Measurements from ENCODE around the gene MAGOH. TPM values are rescaled to one million over a fixed set of nuclear protein-coding genes. Genes with fewer than 3 reads are reported as not detected.
"Not testable (repeated sequence)": the region's sequence is repeated elsewhere in the genome, so short reads cannot be mapped to it uniquely, and the experiment has no call there.

Gene MAGOH
- total RNA-seq, 2 experiments from 2014 or later, result 85.7 to 89.5 TPM

DNA sequence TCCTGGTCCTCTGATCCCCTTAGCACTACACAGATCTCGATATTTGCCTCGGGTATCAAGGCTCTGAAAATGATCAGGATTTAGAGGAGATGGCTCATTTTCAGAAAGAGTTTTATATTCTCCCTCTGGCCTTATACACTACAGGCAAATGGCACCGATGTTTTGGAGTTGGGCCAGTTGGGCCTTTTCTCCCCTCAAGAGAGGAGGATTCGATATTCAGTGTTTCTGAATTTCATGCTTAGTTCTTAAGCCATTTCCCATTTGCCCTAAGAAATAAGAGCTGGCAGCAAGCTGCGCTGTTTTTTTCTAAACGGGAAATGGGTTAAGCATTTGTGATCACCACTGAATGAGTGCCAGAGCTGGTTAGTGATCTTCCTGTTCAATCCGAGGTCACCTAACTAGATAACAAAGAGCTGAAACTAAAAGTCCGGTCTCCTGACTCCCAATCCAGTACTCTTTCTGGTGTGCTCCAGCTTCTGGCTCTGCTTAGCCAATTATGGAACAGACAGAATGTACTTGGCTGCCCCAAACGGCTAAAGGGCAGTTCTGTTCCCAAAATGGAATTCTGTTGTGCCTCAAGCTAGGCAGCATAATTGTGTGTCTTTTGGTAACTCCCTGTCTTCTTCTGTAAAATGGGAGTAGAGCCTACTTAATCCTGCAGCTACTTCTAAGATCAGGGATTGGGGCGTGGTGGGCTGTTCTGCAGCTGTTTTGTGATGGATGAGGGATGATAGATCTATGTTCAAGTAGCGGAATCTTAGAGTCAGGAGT, 42.9 kb downstream of the MAGOH start:
- peaks cover 16% of the 10 kb centered on the region for H3K4me1 Mint-ChIP-seq (ENCODE audit: low read depth)
- H3K27ac Mint-ChIP-seq, result no peak overlapping the region
- H3K27me3 Mint-ChIP-seq, result no peaks in the 10 kb centered on the region
- no peak for DNase-seq
- no peak overlapping the region for H3K4me3 Mint-ChIP-seq
- ChIA-PET CTCF (interaction anchor here (2.8 to 4.3 kb wide), 2 partner anchors 9 to 13 kb away, joined by 16 to 40 read pairs; no protein-coding TSS in a partner anchor), POLR2A (interaction anchor here (1.0 kb wide), 1 partner anchor 24 kb away, joined by 5 read pairs; no protein-coding TSS in a partner anchor)
- intact Hi-C loops (cut with micrococcal nuclease), result loop anchor here (1.0 to 10.0 kb wide), 8 partner anchors 25 to 831 kb away; partner anchors contain the start of genes CC2D1B, CZIB, LRP8 and MAGOH
- H3K9me3 Mint-ChIP-seq, result no peaks in the 10 kb centered on the region
- H3K36me3 Mint-ChIP-seq, result peaks cover 5% of the 10 kb centered on the region

DNA sequence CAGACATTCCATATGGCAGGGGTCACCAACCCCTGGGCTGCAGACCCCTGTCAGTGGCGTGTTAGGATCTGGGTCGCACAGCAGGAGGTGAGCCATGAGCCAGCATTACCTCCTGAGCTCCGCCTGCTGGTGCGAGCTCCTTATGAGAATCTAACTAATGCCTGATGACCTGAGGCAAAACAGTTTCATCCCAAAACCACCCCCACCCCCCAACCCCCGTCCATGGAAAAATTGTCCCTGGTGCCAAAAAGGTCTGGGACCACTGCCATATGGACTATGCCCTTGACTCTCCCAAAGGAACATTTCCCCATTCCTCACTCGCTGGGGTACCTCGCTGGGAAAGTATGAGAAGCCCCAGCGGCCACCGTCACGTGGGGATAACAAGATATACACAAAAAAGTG, 48.1 kb downstream of the MAGOH start:
- Mint-ChIP-seq H3K27ac (no peak overlapping the region), H3K4me3 (no peak overlapping the region), H3K9me3 (no peaks in the 10 kb centered on the region), H3K4me1 (ENCODE audit: low read depth) (no peaks in the 10 kb centered on the region), H3K27me3 (no peaks in the 10 kb centered on the region), H3K36me3 (no peaks in the 10 kb centered on the region)
- ChIA-PET POLR2A (no interaction called here), CTCF (interaction anchor here (0.6 kb wide), 1 partner anchor 9 kb away, joined by 3 read pairs; no protein-coding TSS in a partner anchor)
- intact Hi-C loops (cut with micrococcal nuclease), result loop anchor here (10.0 kb wide), 1 partner anchor 825 kb away; the partner anchor contains the start of gene CC2D1B
- no peak for DNase-seq

- H3K36me3 Mint-ChIP-seq, result no peaks in the 10 kb centered on the region
- H3K4me3 Mint-ChIP-seq, result no peak overlapping the region
- intact Hi-C loops (cut with micrococcal nuclease), result loop anchor here (10.0 kb wide), 1 partner anchor 174 kb away; no protein-coding TSS in a partner anchor
- CTCF ChIA-PET, result interaction anchor here (0.6 kb wide), 1 partner anchor 435 kb away, joined by 3 read pairs; no protein-coding TSS in a partner anchor
- no peaks in the 10 kb centered on the region for H3K4me1 Mint-ChIP-seq (ENCODE audit: low read depth)
- no peaks in the 10 kb centered on the region for H3K9me3 Mint-ChIP-seq
- no peak for DNase-seq
- POLR2A ChIA-PET, result no interaction called here
- no peaks in the 10 kb centered on the region for H3K27me3 Mint-ChIP-seq
- no peak overlapping the region for H3K27ac Mint-ChIP-seq
Observed at GRCh38 chr1:53189061-53189460, 49.3 kb downstream of the MAGOH start.

- no peaks in the 10 kb centered on the region for H3K27me3 Mint-ChIP-seq
- CTCF ChIA-PET, result no interaction called here
- DNase-seq, result no peak
- H3K4me1 Mint-ChIP-seq (ENCODE audit: low read depth), result no peaks in the 10 kb centered on the region
- POLR2A ChIA-PET, result no interaction called here
- H3K36me3 Mint-ChIP-seq, result no peaks in the 10 kb centered on the region
- no peak overlapping the region for H3K27ac Mint-ChIP-seq
- H3K9me3 Mint-ChIP-seq, result no peaks in the 10 kb centered on the region
- no peak overlapping the region for H3K4me3 Mint-ChIP-seq
- intact Hi-C loops (cut with micrococcal nuclease), result loop anchor here (10.0 kb wide), 1 partner anchor 173 kb away; no protein-coding TSS in a partner anchor
Observed at GRCh38 chr1:53188099-53188498, 50.2 kb downstream of the MAGOH start.

GRCh38 chr1:53187401-53187800, 50.9 kb downstream of the MAGOH start:
- intact Hi-C loops (cut with micrococcal nuclease), result loop anchor here (10.0 kb wide), 1 partner anchor 173 kb away; no protein-coding TSS in a partner anchor
- Mint-ChIP-seq H3K36me3 (no peaks in the 10 kb centered on the region), H3K4me3 (no peak overlapping the region), H3K9me3 (no peaks in the 10 kb centered on the region), H3K27me3 (no peaks in the 10 kb centered on the region), H3K4me1 (ENCODE audit: low read depth) (no peaks in the 10 kb centered on the region), H3K27ac (no peak overlapping the region)
- no peak for DNase-seq
- CTCF ChIA-PET, result interaction anchor here (0.6 to 1.8 kb wide), 5 partner anchors 8 to 337 kb away, joined by 3 to 16 read pairs (median 4); partner anchors contain the start of gene CPT2
- POLR2A ChIA-PET, result no interaction called here

GRCh38 chr1:53186533-53186932, 51.8 kb downstream of the MAGOH start:
- Mint-ChIP-seq H3K27me3 (no peaks in the 10 kb centered on the region), H3K4me3 (no peak overlapping the region), H3K36me3 (no peaks in the 10 kb centered on the region), H3K27ac (no peak overlapping the region), H3K9me3 (no peaks in the 10 kb centered on the region), H3K4me1 (ENCODE audit: low read depth) (no peaks in the 10 kb centered on the region)
- CTCF ChIA-PET, result interaction anchor here (0.6 to 1.8 kb wide), 11 partner anchors 8 to 361 kb away, joined by 3 to 16 read pairs (median 3); partner anchors contain the start of genes CPT2 and ZYG11A
- intact Hi-C loops (cut with micrococcal nuclease), result loop anchor here (10.0 kb wide), 1 partner anchor 172 kb away; no protein-coding TSS in a partner anchor
- POLR2A ChIA-PET, result no interaction called here
- DNase-seq, result no peak

DNA sequence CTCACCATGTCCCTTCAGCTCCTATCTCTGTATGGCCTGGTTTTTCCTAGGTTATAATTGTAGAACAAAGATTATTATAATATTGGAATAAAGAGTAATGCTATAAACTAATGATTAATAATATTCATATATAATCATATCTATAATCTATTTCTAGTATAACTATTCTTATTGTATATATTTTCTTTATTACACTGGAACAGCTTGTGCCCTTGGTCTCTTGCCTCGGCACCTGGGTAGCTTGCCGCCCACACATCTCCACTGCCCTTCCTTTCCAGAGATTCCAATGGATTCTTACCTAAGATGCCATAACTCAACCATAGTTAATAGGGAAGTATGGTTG, 52.4 kb downstream of the MAGOH start:
- intact Hi-C loops (cut with micrococcal nuclease), result loop anchor here (2.0 to 10.0 kb wide), 2 partner anchors 171 to 483 kb away; no protein-coding TSS in a partner anchor
- POLR2A ChIA-PET, result not testable (repeated sequence)
- CTCF ChIA-PET, result interaction anchor here (0.7 to 1.8 kb wide), 9 partner anchors 8 to 484 kb away, joined by 3 to 16 read pairs (median 4); partner anchors contain the start of genes CPT2 and ZYG11A

DNA sequence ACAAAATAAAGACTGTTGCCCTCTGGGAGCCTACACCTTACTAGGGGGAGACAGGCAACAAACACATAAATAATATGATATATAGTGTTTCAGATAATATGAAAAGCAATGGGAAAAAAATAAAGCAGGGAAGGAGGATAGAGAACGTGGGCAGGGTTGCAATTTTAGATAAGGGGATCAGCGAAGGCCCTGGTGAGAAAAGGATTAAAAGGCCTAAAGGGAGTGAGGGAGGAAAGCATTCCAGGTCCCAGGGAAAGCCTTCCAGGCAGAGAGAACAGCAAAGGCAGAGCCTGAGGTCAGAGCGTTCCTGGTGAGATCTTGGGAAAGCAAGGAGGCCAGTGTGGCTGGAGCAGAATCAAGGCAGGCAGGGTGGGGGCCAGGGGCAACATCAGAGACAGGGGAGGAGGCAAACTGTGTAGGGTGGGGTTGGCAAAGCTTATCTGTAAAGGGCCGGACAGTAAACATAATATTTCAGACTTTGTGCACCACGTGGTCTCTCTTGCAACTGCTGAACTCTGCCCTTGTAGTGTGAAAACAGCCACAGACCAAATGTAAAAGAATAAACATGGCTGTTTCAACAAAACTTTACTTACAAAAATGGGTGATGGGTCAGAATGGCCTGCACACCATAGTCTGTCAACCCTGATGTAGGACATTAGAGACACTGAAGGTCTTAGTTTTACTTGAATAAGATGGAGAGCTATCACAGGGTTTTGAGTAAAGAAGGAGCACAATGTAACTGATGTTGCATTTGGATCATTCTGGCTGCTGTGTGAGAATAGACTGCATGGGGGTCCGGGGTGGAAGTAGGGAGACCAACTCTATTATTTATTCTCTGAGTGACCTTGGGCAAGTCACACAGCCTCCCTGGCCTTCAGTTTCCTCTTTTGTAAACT, 55.0 kb downstream of the MAGOH start:
- intact Hi-C loops (cut with micrococcal nuclease), result loop anchor here (10.0 kb wide), 1 partner anchor 169 kb away; no protein-coding TSS in a partner anchor
- POLR2A ChIA-PET, result no interaction called here
- H3K4me1 Mint-ChIP-seq (ENCODE audit: low read depth), result no peaks in the 10 kb centered on the region
- H3K27ac Mint-ChIP-seq, result no peak overlapping the region
- CTCF ChIA-PET, result interaction anchor here (0.7 to 4.7 kb wide), 15 partner anchors 9 to 340 kb away, joined by 3 to 40 read pairs (median 4); partner anchors contain the start of genes CPT2, CZIB and ECHDC2
- H3K9me3 Mint-ChIP-seq, result no peaks in the 10 kb centered on the region
- no peak overlapping the region for H3K4me3 Mint-ChIP-seq
- DNase-seq, result no peak
- H3K27me3 Mint-ChIP-seq, result peaks cover 7% of the 10 kb centered on the region
- no peaks in the 10 kb centered on the region for H3K36me3 Mint-ChIP-seq

More for the DNA sequence above, 52.4 kb downstream of the MAGOH start:
- not testable (repeated sequence) for H3K27ac Mint-ChIP-seq; H3K27me3 Mint-ChIP-seq; H3K4me1 Mint-ChIP-seq (ENCODE audit: low read depth); DNase-seq; H3K9me3 Mint-ChIP-seq; H3K36me3 Mint-ChIP-seq; H3K4me3 Mint-ChIP-seq

DNA sequence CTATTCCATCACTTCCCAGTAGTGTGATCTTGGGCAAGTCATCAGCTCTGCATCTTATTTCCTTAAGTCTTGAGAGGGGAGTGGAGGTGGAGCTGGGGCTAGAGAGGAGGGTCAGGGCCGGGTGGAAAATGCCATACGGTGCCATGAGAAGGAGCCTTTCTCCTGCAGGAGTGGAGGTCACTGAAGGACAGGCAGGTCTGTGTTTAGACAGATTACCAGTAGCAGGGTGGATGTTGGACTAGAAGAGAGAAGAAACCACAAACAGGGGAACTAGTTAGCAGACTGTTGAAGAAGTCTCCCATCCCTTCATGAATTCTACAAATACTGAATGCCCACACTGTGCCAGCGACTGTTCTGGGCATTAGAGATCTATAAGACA, 55.6 kb downstream of the MAGOH start:
- Mint-ChIP-seq H3K4me3 (no peak overlapping the region), H3K9me3 (no peaks in the 10 kb centered on the region), H3K27me3 (peaks cover 7% of the 10 kb centered on the region), H3K36me3 (no peaks in the 10 kb centered on the region), H3K4me1 (ENCODE audit: low read depth) (no peaks in the 10 kb centered on the region), H3K27ac (no peak overlapping the region)
- ChIA-PET POLR2A (no interaction called here), CTCF (interaction anchor here (0.7 to 4.7 kb wide), 17 partner anchors 8 to 339 kb away, joined by 3 to 40 read pairs (median 4); partner anchors contain the start of genes CPT2 and CZIB)
- no peak for DNase-seq
- intact Hi-C loops (cut with micrococcal nuclease), result loop anchor here (1.0 to 10.0 kb wide), 2 partner anchors 168 to 277 kb away; no protein-coding TSS in a partner anchor

GRCh38 chr1:53182111-53182593, 56.2 kb downstream of the MAGOH start:
- CTCF ChIA-PET, result interaction anchor here (0.7 to 4.7 kb wide), 19 partner anchors 8 to 489 kb away, joined by 3 to 40 read pairs (median 4); partner anchors contain the start of gene CPT2
- no peaks in the 10 kb centered on the region for H3K36me3 Mint-ChIP-seq
- H3K4me1 Mint-ChIP-seq (ENCODE audit: low read depth), result no peaks in the 10 kb centered on the region
- peak; percentile 89 for DNase-seq
- H3K27me3 Mint-ChIP-seq, result peaks cover 11% of the 10 kb centered on the region
- H3K4me3 Mint-ChIP-seq, result no peak overlapping the region
- POLR2A ChIA-PET, result no interaction called here
- intact Hi-C loops (cut with micrococcal nuclease), result loop anchor here (1.0 to 10.0 kb wide), 2 partner anchors 167 to 277 kb away; no protein-coding TSS in a partner anchor
- no peaks in the 10 kb centered on the region for H3K9me3 Mint-ChIP-seq
- H3K27ac Mint-ChIP-seq, result no peak overlapping the region

- Mint-ChIP-seq H3K9me3 (no peaks in the 10 kb centered on the region), H3K27me3 (peaks cover 13% of the 10 kb centered on the region), H3K27ac (no peak overlapping the region), H3K4me1 (ENCODE audit: low read depth) (no peaks in the 10 kb centered on the region), H3K36me3 (no peaks in the 10 kb centered on the region), H3K4me3 (no peak overlapping the region)
- intact Hi-C loops (cut with micrococcal nuclease), result loop anchor here (10.0 kb wide), 1 partner anchor 166 kb away; no protein-coding TSS in a partner anchor
- ChIA-PET POLR2A (no interaction called here), CTCF (interaction anchor here (0.6 to 4.7 kb wide), 12 partner anchors 9 to 454 kb away, joined by 3 to 40 read pairs (median 3); partner anchors contain the start of genes CPT2 and ECHDC2)
- no peak for DNase-seq
Observed at GRCh38 chr1:53180951-53181350, 57.4 kb downstream of the MAGOH start.
